HepG2 (cell line): ENCODE measurements around the gene ZBTB46. TPM values are rescaled to one million over a fixed set of nuclear protein-coding genes. Genes with fewer than 3 reads are reported as not detected.

Experiments used
- AKAP8 ChIP-seq: sonication (generic); formaldehyde crosslinking; IDR thresholded peaks from 2 replicates; pipeline ENCODE4 v1.5.1; 2020; ENCODE audit warnings: mild to moderate bottlenecking, missing genetic modification reagents
- ATF7-NPFF ChIP-seq: sonication (generic); formaldehyde crosslinking; IDR thresholded peaks from 2 replicates; pipeline ENCODE4 v1.8.1; 2023; ENCODE audit warnings: mild to moderate bottlenecking, low read depth, missing genetic modification reagents, moderate library complexity
- BORCS8-MEF2B ChIP-seq: sonication (generic); formaldehyde crosslinking; IDR thresholded peaks from 2 replicates; pipeline ENCODE4 v1.8.0; 2022; ENCODE audit warnings: mild to moderate bottlenecking, missing genetic modification reagents
- CREBL2 ChIP-seq: sonication (generic); formaldehyde crosslinking; IDR thresholded peaks from 2 replicates; pipeline ENCODE4 v1.8.1; 2023; ENCODE audit warnings: missing genetic modification reagents, mild to moderate bottlenecking, borderline replicate concordance
- EP300 ChIP-seq, 3 experiments: sonication (generic) in 1 of 3; formaldehyde crosslinking in 1 of 3; IDR thresholded peaks; 2 replicates each; pipeline versions ENCODE4 v1.5.1 to v1.6.1; 2011 to 2020; ENCODE audit warnings: low read depth in 2 of 3, low read length in 2 of 3, borderline replicate concordance in 1 of 3, improper control_type of control experiment in 1 of 3, mild to moderate bottlenecking in 1 of 3, missing genetic modification reagents in 1 of 3, moderate library complexity in 1 of 3
- IRX3 ChIP-seq: sonication (generic); formaldehyde crosslinking; IDR thresholded peaks from 2 replicates; pipeline ENCODE4 v1.8.1; 2023; ENCODE audit warnings: mild to moderate bottlenecking, low read depth, missing genetic modification reagents, borderline replicate concordance
- MIER2 ChIP-seq: IDR thresholded peaks from 2 replicates; pipeline ENCODE4 v1.6.1; 2016; ENCODE audit warnings: missing biosample characterization, missing genetic modification reagents
- MIXL1 ChIP-seq: IDR thresholded peaks from 2 replicates; pipeline ENCODE4 v1.6.1; 2016
- NFIB ChIP-seq: sonication (generic); formaldehyde crosslinking; IDR thresholded peaks from 2 replicates; pipeline ENCODE4 v1.9.0; 2021; ENCODE audit warnings: missing genetic modification reagents, mild to moderate bottlenecking, borderline replicate concordance
- NR2F2 ChIP-seq: IDR thresholded peaks from 2 replicates; pipeline ENCODE4 v1.6.1; 2012; ENCODE audit warnings: low read depth, inconsistent platforms, borderline replicate concordance
- PAF1 ChIP-seq: IDR thresholded peaks from 2 replicates; pipeline ENCODE4 v1.6.1; 2016; ENCODE audit warnings: missing genetic modification reagents, missing compliant biosample characterization
- PCBP1 ChIP-seq: fragments of 200-400 bp; formaldehyde crosslinking; IDR thresholded peaks from 2 replicates; pipeline ENCODE4 v1.6.1; 2017; ENCODE audit warnings: mild to moderate bottlenecking, low read depth, low read length, borderline replicate concordance
- SCMH1 ChIP-seq: sonication (generic); formaldehyde crosslinking; IDR thresholded peaks from 2 replicates; pipeline ENCODE4 v1.9.0; 2021; ENCODE audit warnings: missing genetic modification reagents, mild to moderate bottlenecking, borderline replicate concordance
- SIX4 ChIP-seq: sonication (generic); formaldehyde crosslinking; IDR thresholded peaks from 2 replicates; pipeline ENCODE4 v1.4.0; 2020; ENCODE audit warnings: missing genetic modification reagents
- ZFP90 ChIP-seq: sonication (generic); formaldehyde crosslinking; IDR thresholded peaks from 2 replicates; pipeline ENCODE4 v1.8.0; 2022; ENCODE audit warnings: missing genetic modification reagents, mild to moderate bottlenecking, inconsistent platforms, borderline replicate concordance
- ZNF121 ChIP-seq: sonication (generic); formaldehyde crosslinking; IDR thresholded peaks from 2 replicates; pipeline ENCODE4 v1.5.0; 2020; ENCODE audit warnings: mild to moderate bottlenecking, missing genetic modification reagents
- ZNF160 ChIP-seq: sonication (generic); formaldehyde crosslinking; IDR thresholded peaks from 2 replicates; pipeline ENCODE4 v1.8.0; 2022; ENCODE audit warnings: mild to moderate bottlenecking, inconsistent platforms, missing genetic modification reagents
- ZNF24 ChIP-seq: fragments of 450-650 bp; IDR thresholded peaks from 2 replicates; pipeline ENCODE4 v1.6.1; 2017; ENCODE audit warnings: antibody characterized with exemption, mild to moderate bottlenecking
- ZNF275 ChIP-seq: sonication (generic); formaldehyde crosslinking; IDR thresholded peaks from 2 replicates; pipeline ENCODE4 v1.8.0; 2022; ENCODE audit warnings: missing genetic modification reagents, mild to moderate bottlenecking, inconsistent platforms, borderline replicate concordance
- ZNF430 ChIP-seq: sonication (generic); formaldehyde crosslinking; IDR thresholded peaks from 2 replicates; pipeline ENCODE4 v1.9.0; 2021; ENCODE audit warnings: mild to moderate bottlenecking, missing genetic modification reagents
- ZNF441 ChIP-seq: sonication (generic); formaldehyde crosslinking; IDR thresholded peaks from 2 replicates; pipeline ENCODE4 v1.7.0; 2021; ENCODE audit warnings: missing genetic modification reagents, borderline replicate concordance
- ZNF574 ChIP-seq: sonication (generic); formaldehyde crosslinking; IDR thresholded peaks from 2 replicates; pipeline ENCODE4 v1.4.0; 2020; ENCODE audit warnings: missing genetic modification reagents
- ZNF598 ChIP-seq: sonication (generic); formaldehyde crosslinking; IDR thresholded peaks from 2 replicates; pipeline ENCODE4 v1.5.1; 2020; ENCODE audit warnings: mild to moderate bottlenecking, missing genetic modification reagents, borderline replicate concordance
- ZNF709 ChIP-seq: sonication (generic); formaldehyde crosslinking; IDR thresholded peaks from 2 replicates; pipeline ENCODE4 v1.5.0; 2020; ENCODE audit warnings: mild to moderate bottlenecking, missing genetic modification reagents
- ZNF746 ChIP-seq: sonication (generic); formaldehyde crosslinking; IDR thresholded peaks from 2 replicates; pipeline ENCODE4 v1.8.0; 2022; ENCODE audit warnings: mild to moderate bottlenecking, missing genetic modification reagents
- ZNF792 ChIP-seq: IDR thresholded peaks from 2 replicates; pipeline ENCODE4 v1.6.1; 2016
- ZNF83 ChIP-seq: sonication (generic); formaldehyde crosslinking; IDR thresholded peaks from 2 replicates; pipeline ENCODE4 v1.4.0; 2020; ENCODE audit warnings: missing genetic modification reagents, mild to moderate bottlenecking, borderline replicate concordance
- ZSCAN22 ChIP-seq: sonication (generic); formaldehyde crosslinking; IDR thresholded peaks from 2 replicates; pipeline ENCODE4 v1.4.0; 2020; ENCODE audit warnings: mild to moderate bottlenecking, missing genetic modification reagents
- ZSCAN9 ChIP-seq: IDR thresholded peaks from 2 replicates; pipeline ENCODE4 v1.6.1; 2016; ENCODE audit warnings: borderline replicate concordance
- polyA plus RNA-seq, 8 experiments: library from polyadenylated mRNA; depleted of rRNA in 3 of 8; stranded (reverse) in 7 of 8; unstranded in 1 of 8; fragments of >200 nt; fragmentation: Illumina TruSeq in 4 of 8; extraction: Trizol in 4 of 8; gene quantifications; 2 replicates each; pipeline versions ENCODE4 v1.2.1 to v1.2.3, GENCODE V29; 2011 to 2016; ENCODE audit warnings: low read depth in 4 of 8, missing spikeins in 1 of 8, mixed read lengths in 1 of 8; ENCODE audit not compliant: insufficient read depth in 1 of 8
- total RNA-seq, 5 experiments: library from RNA; depleted of rRNA; stranded (reverse); fragments of >200 nt; fragmentation: Illumina TruSeq; extraction: Trizol; gene quantifications; 2 replicates each; pipeline ENCODE4 v1.2.3, GENCODE V29; 2016; ENCODE audit warnings: low read depth in 1 of 5

The ZBTB46 gene
- total and polyA plus RNA-seq, 2 of the 13 experiments (the other 11 are each of a cell fraction or from before 2014, with no cell fraction given) = 1.6 to 13.5 TPM

GRCh38 chr20:63740070-63740626 lies 90.9 kb downstream of the ZBTB46 start (continued):
- no peak for TF ChIP-seq ZNF574 (CRISPR knock-in tag)
- no peak for TF ChIP-seq ZFP90 (CRISPR knock-in tag)
- TF ChIP-seq ZNF83 (CRISPR knock-in tag) = no peak
- TF ChIP-seq ZNF24 = no peak
- no peak for TF ChIP-seq MIXL1 (CRISPR knock-in tag)
- TF ChIP-seq ATF7-NPFF (CRISPR knock-in tag) = no peak
- no peak for TF ChIP-seq ZNF598 (CRISPR knock-in tag)
- no peak for TF ChIP-seq ZNF792 (CRISPR knock-in tag)
- TF ChIP-seq ZNF430 (CRISPR knock-in tag) = no peak
- TF ChIP-seq NR2F2 = no peak
- TF ChIP-seq PAF1 (CRISPR knock-in tag) = no peak
- peak; percentile 27 for TF ChIP-seq IRX3 (CRISPR knock-in tag)
- TF ChIP-seq ZNF709 (CRISPR knock-in tag) = no peak
- TF ChIP-seq CREBL2 (CRISPR knock-in tag) = peak; percentile 87
- no peak for TF ChIP-seq SIX4 (CRISPR knock-in tag)
- TF ChIP-seq EP300 (IDR thresholded peaks at IDR 0.05; ENCODE audit: low read depth in 2 of 2, low read length in 2 of 2) = no peak
- no peak for TF ChIP-seq EP300 (CRISPR knock-in tag; IDR thresholded peaks at IDR 0.05; ENCODE audit: borderline replicate concordance)
- TF ChIP-seq PCBP1 = no peak
- TF ChIP-seq ZSCAN9 (CRISPR knock-in tag) = no peak
- TF ChIP-seq ZNF746 (CRISPR knock-in tag) = no peak
- TF ChIP-seq ZNF160 = no peak
- peak; percentile 91; the same call in 1 of the 2 replicates for TF ChIP-seq AKAP8 (CRISPR knock-in tag)
- TF ChIP-seq SCMH1 (CRISPR knock-in tag) = no peak
- no peak for TF ChIP-seq ZNF121
- 0 out of 2 replicates have a peak, but pooled peaks have one; percentile 7 for TF ChIP-seq BORCS8-MEF2B (CRISPR knock-in tag)
- TF ChIP-seq ZNF275 = no peak
- TF ChIP-seq ZNF441 (CRISPR knock-in tag) = no peak
- TF ChIP-seq NFIB = no peak
- 0 out of 2 replicates have a peak, but pooled peaks have one; percentile 19 for TF ChIP-seq ZSCAN22 (CRISPR knock-in tag)
- TF ChIP-seq MIER2 (CRISPR knock-in tag) = no peak
